Measurements from ENCODE around the gene TVP23A.

TVP23A gene

GRCh38 chr16:10762336-10763016 lies 56.1 kb downstream of the TVP23A start:
- Histone ChIP-seq H3K9me3 (no peaks in the 10 kb centered on the region), H3K27ac (no peak overlapping the region), H3K36me3 (peaks cover 69 to 100% (median 74%) of the 10 kb centered on the region in 3 donors), H3K4me1 (peaks cover 0 to 2% (median under 1%) of the 10 kb centered on the region in 4 donors), H3K27me3 (no peaks in the 10 kb centered on the region), H3K4me3 (no peak overlapping the region)
- intact Hi-C loops (cut with DNase I; ENCODE audit: low total_unique reads), result loop anchor here (5.0 kb wide), 1 partner anchor 1935 kb away; no protein-coding TSS in a partner anchor
- no peak for DNase-seq
- TF ChIP-seq CTCF (IDR thresholded peaks at IDR 0.05), result no peak

GRCh38 chr16:10761373-10761772 lies 57.2 kb downstream of the TVP23A start:
- H3K4me1 ChIP-seq, result peaks cover 0 to 13% (median 4%) of the 10 kb centered on the region in 4 donors
- no peak overlapping the region for H3K4me3 ChIP-seq
- no peak for DNase-seq
- intact Hi-C loops (cut with DNase I; ENCODE audit: low total_unique reads), result loop anchor here (5.0 kb wide), 1 partner anchor 1936 kb away; no protein-coding TSS in a partner anchor
- no peak overlapping the region for H3K27ac ChIP-seq
- no peaks in the 10 kb centered on the region for H3K9me3 ChIP-seq
- peaks cover 68 to 97% (median 69%) of the 10 kb centered on the region in 3 donors for H3K36me3 ChIP-seq
- no peak for TF ChIP-seq CTCF (IDR thresholded peaks at IDR 0.05)
- H3K27me3 ChIP-seq, result no peaks in the 10 kb centered on the region

- intact Hi-C loops (cut with DNase I; ENCODE audit: low total_unique reads), result loop anchor here (5.0 kb wide), 1 partner anchor 1936 kb away; no protein-coding TSS in a partner anchor
Observed at GRCh38 chr16:10760858-10761257, 57.7 kb downstream of the TVP23A start.

GRCh38 chr16:10756574-10756973 lies 62.0 kb downstream of the TVP23A start:
- Histone ChIP-seq H3K4me1 (peaks cover 0 to 27% (median 4%) of the 10 kb centered on the region in 4 donors), H3K27me3 (no peaks in the 10 kb centered on the region), H3K4me3 (no peak overlapping the region), H3K27ac (peak overlapping the region; percentile 72 to 76), H3K9me3 (no peaks in the 10 kb centered on the region), H3K36me3 (peaks cover 41 to 84% (median 50%) of the 10 kb centered on the region in 3 donors)
- no peak for TF ChIP-seq CTCF (IDR thresholded peaks at IDR 0.05)
- peak; percentile 50 to 88 for DNase-seq
- intact Hi-C loops (cut with DNase I; ENCODE audit: low total_unique reads), result loop anchor here (5.0 kb wide), 1 partner anchor 161 kb away; no protein-coding TSS in a partner anchor

More at GRCh38 chr16:10760858-10761257, 57.7 kb downstream of the TVP23A start:
- DNase-seq, result no peak
- H3K36me3 ChIP-seq, result peaks cover 68 to 97% (median 69%) of the 10 kb centered on the region in 3 donors
- H3K27me3 ChIP-seq, result no peaks in the 10 kb centered on the region
- peaks cover 0 to 18% (median 4%) of the 10 kb centered on the region in 4 donors for H3K4me1 ChIP-seq
- H3K4me3 ChIP-seq, result no peak overlapping the region
- no peaks in the 10 kb centered on the region for H3K9me3 ChIP-seq
- no peak for TF ChIP-seq CTCF (IDR thresholded peaks at IDR 0.05)
- H3K27ac ChIP-seq, result no peak overlapping the region

GRCh38 chr16:10754941-10755340 lies 63.7 kb downstream of the TVP23A start:
- Histone ChIP-seq H3K27ac (peak overlapping the region; percentile 72 to 76), H3K27me3 (no peaks in the 10 kb centered on the region), H3K4me3 (no peak overlapping the region), H3K36me3 (peaks cover 25 to 84% (median 36%) of the 10 kb centered on the region in 3 donors), H3K4me1 (peaks cover 0 to 27% (median 4%) of the 10 kb centered on the region in 4 donors), H3K9me3 (no peaks in the 10 kb centered on the region)
- intact Hi-C loops (cut with DNase I; ENCODE audit: low total_unique reads), result loop anchor here (5.0 kb wide), 1 partner anchor 162 kb away; no protein-coding TSS in a partner anchor
- no peak for TF ChIP-seq CTCF (IDR thresholded peaks at IDR 0.05)
- no peak for DNase-seq
